LNCaP clone FGC (cell line): Measurements from ENCODE around the gene C22orf31.

Source experiments
- DNase-seq: peaks from one replicate; pipeline ENCODE4 v3.0.0-alpha.2; 2011; ENCODE audit warnings: low read depth
- H3K4me3 ChIP-seq: 2 replicates; pipeline ENCODE4 v1.5.1; 2011; ENCODE audit warnings: mild to moderate bottlenecking, low read depth, low read length, control low read depth
- TF ChIP-seq, protein P1 (sequence below): IDR thresholded peaks from 2 replicates; pipeline ENCODE4 v1.5.1; 2012; ENCODE audit warnings: mild to moderate bottlenecking; ENCODE audit not compliant: control insufficient read depth, insufficient read depth; ENCODE audit errors: extremely low read depth

C22orf31 gene

DNA sequence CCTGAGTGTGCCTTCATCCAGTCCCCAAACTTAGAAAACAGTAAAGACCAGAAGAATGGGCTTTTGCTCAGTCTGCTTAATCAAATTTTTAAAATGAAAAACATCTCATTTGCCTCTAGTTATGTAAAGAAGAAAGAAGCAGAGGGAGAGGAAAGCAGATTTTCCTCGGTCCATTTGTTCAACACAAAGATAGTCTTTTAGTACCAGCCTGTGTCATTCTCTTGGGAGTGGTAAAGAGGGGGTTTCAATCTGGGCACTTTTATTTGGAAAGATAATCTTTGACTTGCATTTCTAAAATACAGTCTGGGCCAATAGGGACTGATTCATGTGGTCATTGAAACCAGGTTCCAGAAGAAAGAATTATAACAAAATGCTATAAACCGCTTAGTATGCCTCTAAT lies 40.7 kb upstream of the C22orf31 start:
- no peak for DNase-seq
- no peak overlapping the region for H3K4me3 ChIP-seq
- TF ChIP-seq, protein P1, sequence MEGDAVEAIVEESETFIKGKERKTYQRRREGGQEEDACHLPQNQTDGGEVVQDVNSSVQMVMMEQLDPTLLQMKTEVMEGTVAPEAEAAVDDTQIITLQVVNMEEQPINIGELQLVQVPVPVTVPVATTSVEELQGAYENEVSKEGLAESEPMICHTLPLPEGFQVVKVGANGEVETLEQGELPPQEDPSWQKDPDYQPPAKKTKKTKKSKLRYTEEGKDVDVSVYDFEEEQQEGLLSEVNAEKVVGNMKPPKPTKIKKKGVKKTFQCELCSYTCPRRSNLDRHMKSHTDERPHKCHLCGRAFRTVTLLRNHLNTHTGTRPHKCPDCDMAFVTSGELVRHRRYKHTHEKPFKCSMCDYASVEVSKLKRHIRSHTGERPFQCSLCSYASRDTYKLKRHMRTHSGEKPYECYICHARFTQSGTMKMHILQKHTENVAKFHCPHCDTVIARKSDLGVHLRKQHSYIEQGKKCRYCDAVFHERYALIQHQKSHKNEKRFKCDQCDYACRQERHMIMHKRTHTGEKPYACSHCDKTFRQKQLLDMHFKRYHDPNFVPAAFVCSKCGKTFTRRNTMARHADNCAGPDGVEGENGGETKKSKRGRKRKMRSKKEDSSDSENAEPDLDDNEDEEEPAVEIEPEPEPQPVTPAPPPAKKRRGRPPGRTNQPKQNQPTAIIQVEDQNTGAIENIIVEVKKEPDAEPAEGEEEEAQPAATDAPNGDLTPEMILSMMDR = no peak

DNA sequence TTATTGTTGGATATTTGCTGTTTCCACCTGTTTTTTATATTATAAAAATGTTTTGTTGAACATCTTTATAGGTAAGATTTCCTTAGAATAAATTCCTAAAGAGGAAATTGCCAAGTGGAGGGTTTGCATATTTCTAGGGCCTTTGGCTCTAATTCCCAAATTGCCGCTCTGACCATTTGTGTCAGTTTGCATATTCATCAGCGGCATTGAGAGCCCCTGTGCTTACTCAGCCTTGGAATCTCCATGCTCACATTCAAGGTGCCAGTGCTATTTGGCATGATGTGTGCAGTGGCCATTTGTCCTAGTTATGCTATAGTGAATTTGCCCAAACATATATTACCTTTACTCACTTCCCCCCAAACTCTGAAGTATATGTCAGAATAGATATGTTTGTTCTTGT lies 36.7 kb upstream of the C22orf31 start:
- DNase-seq = no peak
- TF ChIP-seq, protein P1 = no peak
- H3K4me3 ChIP-seq = no peak overlapping the region

DNA sequence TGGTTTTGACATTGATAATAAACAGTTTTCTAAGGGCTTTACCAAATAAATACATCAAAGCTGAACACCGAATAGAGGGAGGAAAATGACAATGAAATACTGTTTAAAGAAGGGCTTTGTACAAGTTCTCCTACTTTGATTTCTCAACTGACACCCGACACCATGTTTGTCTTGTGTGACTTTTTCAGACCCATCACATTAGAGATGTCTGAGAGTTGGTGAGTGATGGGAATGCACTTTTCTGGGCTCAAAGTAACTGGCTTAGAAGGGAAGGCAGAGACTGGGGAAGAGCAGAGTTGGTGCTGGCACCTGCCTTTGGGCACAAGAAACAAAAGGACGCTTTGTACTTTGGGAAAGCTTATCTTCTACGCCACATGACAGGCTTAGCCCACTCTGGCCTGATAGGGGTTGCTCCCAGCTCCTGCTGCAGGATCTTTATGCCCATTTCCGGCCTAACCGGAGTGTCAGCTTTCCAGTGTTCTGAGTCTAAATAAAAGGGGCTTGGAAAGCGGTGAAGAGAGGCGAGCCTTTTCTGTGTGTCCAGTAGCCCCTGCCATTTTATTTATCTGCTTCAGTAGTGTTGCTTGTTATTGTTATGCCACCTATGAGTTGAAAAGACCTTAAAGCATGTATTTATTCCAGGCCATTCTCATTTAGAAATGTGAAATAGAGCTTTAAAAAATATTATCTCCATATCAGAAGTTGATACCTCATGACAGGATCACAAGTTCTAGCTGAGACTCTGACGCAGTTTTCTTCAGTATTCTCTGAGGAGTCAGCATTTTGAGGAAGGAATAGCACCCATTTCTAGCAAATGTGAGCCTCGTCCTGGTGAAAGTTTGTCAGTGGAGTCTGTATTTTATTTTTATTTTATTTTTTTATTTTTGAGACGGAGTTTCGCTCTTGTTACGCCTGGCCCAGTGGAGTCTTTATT lies 35.4 kb upstream of the C22orf31 start:
- H3K4me3 ChIP-seq = no peak overlapping the region
- no peak for DNase-seq
- TF ChIP-seq, protein P1 = no peak

DNA sequence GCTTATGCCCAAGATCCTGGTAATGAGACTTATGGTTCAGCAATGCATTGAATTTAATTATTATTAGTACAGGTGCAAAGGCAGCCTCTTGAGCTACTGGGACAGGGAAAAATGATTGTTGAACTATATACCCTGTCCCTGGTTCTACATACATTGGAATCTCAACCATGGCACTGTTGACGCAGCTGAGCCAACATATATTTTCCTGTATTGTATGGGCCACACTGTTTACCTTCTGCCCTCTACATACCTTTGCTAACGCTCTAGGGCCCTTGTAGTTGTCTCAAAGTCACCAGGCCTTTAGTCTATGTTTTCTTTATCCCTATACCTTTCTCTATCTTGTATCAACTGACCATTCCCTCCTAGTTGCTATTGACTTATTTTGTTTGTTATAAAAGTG lies 33.8 kb upstream of the C22orf31 start:
- no peak overlapping the region for H3K4me3 ChIP-seq
- TF ChIP-seq, protein P1 = no peak
- no peak for DNase-seq

DNA sequence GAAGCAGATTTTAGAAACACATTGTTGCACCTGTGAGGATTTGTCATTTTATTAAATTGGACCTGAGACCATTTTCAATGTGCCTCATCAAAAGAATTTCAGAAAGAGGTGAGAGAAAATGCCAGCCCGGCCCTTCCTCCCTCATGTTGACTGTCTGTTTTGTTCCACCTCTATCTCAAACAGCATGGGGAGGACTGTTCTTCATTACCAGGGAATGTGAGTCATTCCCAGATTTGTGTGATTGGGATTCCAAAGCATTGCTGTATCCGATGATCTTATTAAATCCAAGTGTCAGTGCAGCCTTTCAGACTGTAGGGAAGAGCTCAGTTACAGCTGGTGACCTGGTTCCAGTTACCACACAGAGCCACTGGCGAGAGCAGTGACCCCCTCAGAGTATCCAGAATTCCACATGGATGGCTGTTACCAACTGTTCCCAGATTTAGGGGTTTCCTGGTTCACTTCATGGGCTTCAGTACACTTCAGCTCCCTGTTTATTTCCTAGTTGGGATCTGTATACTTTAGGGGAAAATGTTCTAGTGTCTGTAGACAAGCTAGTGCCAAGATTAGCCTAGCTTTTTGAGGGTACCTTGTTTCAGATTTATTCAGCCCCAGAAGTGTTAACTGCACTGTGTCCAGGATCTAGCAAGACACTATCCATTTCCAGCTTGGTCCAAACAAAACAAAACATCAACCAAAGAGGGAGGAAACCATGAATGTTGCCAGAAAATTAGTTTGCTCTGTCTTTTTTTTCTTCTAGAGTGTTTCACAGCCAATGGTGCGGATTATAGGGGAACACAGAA lies 32.1 kb upstream of the C22orf31 start:
- H3K4me3 ChIP-seq = no peak overlapping the region
- no peak for DNase-seq
- TF ChIP-seq, protein P1 = no peak

DNA sequence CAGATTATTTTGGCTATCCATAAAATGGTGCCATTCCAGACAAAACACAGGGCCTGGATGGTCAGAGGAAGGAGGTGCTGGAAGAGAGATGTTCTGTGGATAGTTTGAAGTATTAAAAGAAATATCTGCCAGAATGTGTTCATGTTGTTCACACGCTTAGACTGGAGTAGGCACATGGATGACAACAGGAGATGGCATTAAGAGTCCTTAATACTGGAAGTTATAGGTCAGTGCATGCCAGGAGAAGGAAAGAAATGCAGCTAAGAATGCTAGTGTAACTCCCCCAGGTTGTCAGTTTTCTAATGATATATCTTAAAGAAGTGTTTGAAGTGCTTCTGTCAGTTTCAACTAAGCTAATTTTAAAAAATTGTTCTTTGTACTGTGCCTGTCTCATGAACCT lies 31.4 kb upstream of the C22orf31 start:
- DNase-seq = no peak
- TF ChIP-seq, protein P1 = no peak
- no peak overlapping the region for H3K4me3 ChIP-seq
